Stomach (tissue), 4 donors: ENCODE results near the gene C13orf42.

Experiments
- CTCF ChIP-seq, 7 experiments: fragments of 450-650 bp in 4 of 7; fragments of 200-600 bp in 3 of 7; sonication (generic) in 3 of 7; IDR thresholded peaks; one replicate each; pipeline ENCODE4 v1.5.1; 2016 to 2019; ENCODE audit warnings: antibody characterized with exemption in 7 of 7, control low read depth in 2 of 7, mild to moderate bottlenecking in 1 of 7
- EP300 ChIP-seq: sonication (generic); formaldehyde crosslinking; IDR thresholded peaks from one replicate; pipeline ENCODE4 v1.6.1; 2017; ENCODE audit warnings: antibody characterized with exemption
- POLR2A ChIP-seq, 4 donors: fragments of 450-650 bp; IDR thresholded peaks; one replicate each; pipeline ENCODE4 v1.6.1; 2016; ENCODE audit warnings: antibody characterized with exemption in 4 of 4, control low read depth in 2 of 4, mild to moderate bottlenecking in 1 of 4, moderate library complexity in 1 of 4
- POLR2AphosphoS5 ChIP-seq, 3 donors: sonication (generic); formaldehyde crosslinking; IDR thresholded peaks; one replicate each; pipeline ENCODE4 v1.6.1; 2016; ENCODE audit warnings: antibody characterized with exemption in 3 of 3

DNA sequence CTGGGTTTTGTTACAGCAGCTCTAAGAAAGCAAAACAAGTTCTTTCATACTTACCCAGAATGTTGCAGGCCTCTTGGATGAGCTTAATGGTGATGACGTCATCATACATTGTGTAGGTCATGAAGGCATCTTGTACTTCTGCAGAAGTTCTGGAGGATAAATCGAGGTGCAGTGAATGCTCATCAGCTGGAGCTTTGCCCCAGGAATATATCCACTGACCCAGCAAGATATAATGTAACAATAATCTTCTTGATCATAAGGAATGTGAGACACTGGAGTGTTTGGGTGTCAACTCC is 63.0 kb downstream of the C13orf42 start:
- no peak for TF ChIP-seq CTCF (IDR thresholded peaks at IDR 0.05)
- TF ChIP-seq EP300: no peak
- TF ChIP-seq POLR2A (IDR thresholded peaks at IDR 0.05): no peak
- no peak for TF ChIP-seq POLR2AphosphoS5 (IDR thresholded peaks at IDR 0.05)
